ENCODE measurements around the gene EVPL.
"Not testable (repeated sequence)": the region's sequence is repeated elsewhere in the genome, so short reads cannot be mapped to it uniquely, and the experiment has no call there.

EVPL gene

DNA sequence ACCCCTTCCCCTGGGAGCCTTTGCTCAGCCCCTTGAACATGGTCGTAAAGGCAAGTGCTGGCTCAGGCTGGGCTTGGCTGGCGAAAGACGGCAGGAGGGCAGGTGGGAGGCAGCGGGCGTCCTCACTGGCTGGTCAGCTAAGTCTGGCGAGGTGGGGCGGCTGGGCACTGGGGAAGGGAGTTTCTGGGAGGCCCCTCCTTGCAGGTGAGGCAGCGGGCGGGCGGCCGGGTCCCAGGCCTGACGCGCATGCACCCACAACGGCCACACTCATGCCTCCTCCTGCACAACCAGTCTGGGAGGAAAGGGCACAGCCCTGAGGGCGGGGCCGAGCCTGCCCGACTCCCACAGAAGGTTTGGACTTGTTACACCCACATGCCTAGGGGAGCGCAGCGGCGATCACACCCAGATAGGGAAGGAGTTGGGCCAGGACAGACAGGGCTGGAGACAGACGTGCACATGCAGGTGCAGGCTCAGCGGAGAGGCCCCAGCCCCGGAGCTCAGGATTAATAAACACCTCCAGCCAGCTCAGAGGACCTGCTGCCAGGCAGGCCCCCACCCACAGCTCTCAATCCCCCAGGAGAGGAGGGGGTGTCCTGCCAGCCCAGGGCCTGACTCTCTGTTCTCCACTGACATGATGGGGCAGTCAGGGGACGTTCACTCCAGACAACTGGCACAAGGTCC, at the start of gene EVPL:
EVPL (minus strand) TSS at position 148 of the 681 bp plus-strand sequence; CDS start at position 40, 108 bp downstream.
- H3K4me3 Mint-ChIP-seq, result no peak within 1 kb of the TSS
- H3K9me3 Mint-ChIP-seq, result no peaks in the 10 kb centered on the region

DNA sequence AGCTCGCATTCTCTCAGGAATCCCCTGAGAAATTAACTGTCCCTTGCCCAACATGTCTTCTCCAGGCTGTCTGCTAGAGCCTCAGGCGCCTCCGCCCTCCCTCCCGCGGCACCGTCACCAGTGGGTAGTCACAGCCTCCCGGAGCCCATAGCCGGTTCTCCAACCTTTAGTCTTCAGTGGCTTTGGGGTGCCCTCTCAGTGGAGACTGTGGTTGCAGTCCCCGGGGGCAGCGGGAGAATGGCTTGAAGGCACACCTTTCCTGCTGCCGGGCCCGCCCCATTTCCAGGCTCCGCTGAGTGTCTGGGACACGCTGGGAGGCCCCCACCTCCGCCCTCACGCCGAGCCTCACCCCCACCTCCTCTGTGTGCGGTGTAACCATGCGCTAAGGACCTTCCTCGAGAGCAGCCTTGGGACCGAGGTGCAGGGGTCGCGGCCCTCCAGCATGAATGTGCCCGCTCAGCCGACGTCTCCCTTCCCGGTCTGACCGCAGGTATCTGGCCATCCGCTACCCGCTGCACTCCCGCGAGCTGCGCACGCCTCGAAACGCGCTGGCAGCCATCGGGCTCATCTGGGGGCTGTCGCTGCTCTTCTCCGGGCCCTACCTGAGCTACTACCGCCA, 49.1 kb upstream of the EVPL start:
- Mint-ChIP-seq H3K9me3 (no peaks in the 10 kb centered on the region), H3K4me1 (peaks cover 44% of the 10 kb centered on the region), H3K36me3 (peaks cover 5% of the 10 kb centered on the region), H3K27me3 (peaks cover 85% of the 10 kb centered on the region), H3K27ac (no peak overlapping the region), H3K4me3 (peak overlapping the region; percentile 66)
- DNase-seq, result peak; percentile 32
- CTCF ChIA-PET, result interaction anchor here (1.2 to 1.3 kb wide), 2 partner anchors 62 to 64 kb away, joined by 4 to 5 read pairs; no protein-coding TSS in a partner anchor

More for the DNA sequence above, at the start of gene EVPL:
- peaks cover 13% of the 10 kb centered on the region for H3K4me1 Mint-ChIP-seq
- no peak within 1 kb of the TSS for H3K27ac Mint-ChIP-seq
- H3K27me3 Mint-ChIP-seq, result peaks cover 8% of the 10 kb centered on the region
- no peaks in the 10 kb centered on the region for H3K36me3 Mint-ChIP-seq
- no peak for DNase-seq
- CTCF ChIA-PET, result no interaction called here

DNA sequence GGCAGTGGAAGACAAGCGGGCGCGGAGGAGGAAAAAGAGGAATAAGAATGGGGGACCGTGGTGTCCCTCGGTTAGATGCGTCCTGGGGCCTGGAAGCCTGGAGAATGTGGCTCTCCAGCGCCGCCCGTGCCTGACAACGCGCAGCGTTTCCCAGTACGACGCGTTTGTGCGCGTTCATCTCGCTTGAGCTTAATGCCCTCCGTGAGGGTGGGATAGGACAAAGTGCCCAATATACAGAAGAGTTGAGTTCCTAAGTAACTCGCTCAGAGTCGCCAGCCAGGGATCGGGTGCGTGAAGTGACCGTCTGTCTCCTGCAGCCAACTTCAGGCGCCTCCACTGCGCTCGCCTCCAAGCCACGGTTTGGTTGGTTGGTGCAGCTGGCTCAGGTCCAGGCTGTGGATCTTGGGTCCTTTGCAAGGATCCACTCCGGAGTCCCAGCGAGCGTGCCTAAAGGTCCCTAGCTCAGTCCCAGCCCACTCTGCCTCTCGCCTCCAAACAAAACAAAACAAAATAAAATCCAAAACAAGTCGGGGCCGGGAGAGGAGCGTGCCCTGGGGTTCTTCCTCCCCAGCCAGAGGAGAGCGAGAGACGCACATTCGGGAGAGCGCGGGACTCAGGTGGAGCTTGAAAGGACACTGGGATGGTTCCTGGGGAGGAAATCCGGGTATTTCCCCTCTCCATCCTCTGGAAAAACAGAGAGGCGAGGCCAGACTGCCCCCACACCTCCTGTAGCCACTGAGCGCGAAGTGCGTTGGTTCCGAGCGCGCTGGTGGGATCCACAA, 48.4 kb upstream of the EVPL start:
- DNase-seq, result peak; percentile 34
- H3K36me3 Mint-ChIP-seq, result peaks cover 5% of the 10 kb centered on the region
- CTCF ChIA-PET, result interaction anchor here (1.2 to 1.3 kb wide), 2 partner anchors 61 to 63 kb away, joined by 4 to 5 read pairs; no protein-coding TSS in a partner anchor
- H3K27ac Mint-ChIP-seq, result peak overlapping the region; percentile 29
- H3K4me3 Mint-ChIP-seq, result peak overlapping the region; percentile 59
- H3K4me1 Mint-ChIP-seq, result peaks cover 50% of the 10 kb centered on the region
- H3K9me3 Mint-ChIP-seq, result no peaks in the 10 kb centered on the region
- peaks cover 78% of the 10 kb centered on the region for H3K27me3 Mint-ChIP-seq

DNA sequence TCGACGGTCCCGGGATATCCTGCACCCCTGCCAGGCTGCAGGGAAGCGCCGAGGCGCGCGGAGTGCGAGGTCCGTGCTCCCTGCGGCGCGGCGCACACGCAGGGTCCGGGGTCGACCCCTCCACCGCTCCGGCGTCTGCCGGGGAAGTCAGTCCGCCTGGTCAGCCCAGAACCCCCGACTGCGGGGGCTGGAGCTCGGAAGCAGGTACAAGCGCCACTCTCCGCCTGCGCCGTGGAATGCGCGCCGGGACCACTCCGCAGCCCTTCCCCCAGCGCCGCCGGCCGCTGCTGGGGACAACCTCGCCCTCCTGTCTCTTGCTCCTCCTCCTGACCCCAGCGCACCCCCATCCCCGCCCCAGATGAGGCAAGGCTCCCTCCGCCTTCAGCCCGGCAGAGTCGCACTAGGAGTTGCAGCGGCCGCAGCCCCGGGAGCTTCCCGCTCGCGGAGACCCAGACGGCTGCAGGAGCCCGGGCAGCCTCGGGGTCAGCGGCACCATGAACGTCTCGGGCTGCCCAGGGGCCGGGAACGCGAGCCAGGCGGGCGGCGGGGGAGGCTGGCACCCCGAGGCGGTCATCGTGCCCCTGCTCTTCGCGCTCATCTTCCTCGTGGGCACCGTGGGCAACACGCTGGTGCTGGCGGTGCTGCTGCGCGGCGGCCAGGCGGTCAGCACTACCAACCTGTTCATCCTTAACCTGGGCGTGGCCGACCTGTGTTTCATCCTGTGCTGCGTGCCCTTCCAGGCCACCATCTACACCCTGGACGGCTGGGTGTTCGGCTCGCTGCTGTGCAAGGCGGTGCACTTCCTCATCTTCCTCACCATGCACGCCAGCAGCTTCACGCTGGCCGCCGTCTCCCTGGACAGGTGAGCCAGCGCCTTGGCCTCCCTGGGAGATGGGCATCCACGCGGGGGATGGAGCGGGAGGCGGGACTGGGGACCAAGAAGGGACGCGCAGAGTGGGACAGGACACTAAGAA, 47.6 kb upstream of the EVPL start, which contains the start of gene GALR2:
GALR2 (plus strand) TSS at position 392 of the 974 bp plus-strand sequence; CDS start at position 495, 103 bp downstream.
- Mint-ChIP-seq H3K27ac (peak within 1 kb of the TSS; percentile 29), H3K27me3 (peaks cover 70% of the 10 kb centered on the region), H3K9me3 (no peaks in the 10 kb centered on the region), H3K4me1 (peaks cover 58% of the 10 kb centered on the region), H3K36me3 (peaks cover 5% of the 10 kb centered on the region), H3K4me3 (peak within 1 kb of the TSS; percentile 59)
- CTCF ChIA-PET, result interaction anchor here (1.2 to 1.3 kb wide), 2 partner anchors 60 to 62 kb away, joined by 4 to 5 read pairs; no protein-coding TSS in a partner anchor
- DNase-seq, result peak; percentile 41

DNA sequence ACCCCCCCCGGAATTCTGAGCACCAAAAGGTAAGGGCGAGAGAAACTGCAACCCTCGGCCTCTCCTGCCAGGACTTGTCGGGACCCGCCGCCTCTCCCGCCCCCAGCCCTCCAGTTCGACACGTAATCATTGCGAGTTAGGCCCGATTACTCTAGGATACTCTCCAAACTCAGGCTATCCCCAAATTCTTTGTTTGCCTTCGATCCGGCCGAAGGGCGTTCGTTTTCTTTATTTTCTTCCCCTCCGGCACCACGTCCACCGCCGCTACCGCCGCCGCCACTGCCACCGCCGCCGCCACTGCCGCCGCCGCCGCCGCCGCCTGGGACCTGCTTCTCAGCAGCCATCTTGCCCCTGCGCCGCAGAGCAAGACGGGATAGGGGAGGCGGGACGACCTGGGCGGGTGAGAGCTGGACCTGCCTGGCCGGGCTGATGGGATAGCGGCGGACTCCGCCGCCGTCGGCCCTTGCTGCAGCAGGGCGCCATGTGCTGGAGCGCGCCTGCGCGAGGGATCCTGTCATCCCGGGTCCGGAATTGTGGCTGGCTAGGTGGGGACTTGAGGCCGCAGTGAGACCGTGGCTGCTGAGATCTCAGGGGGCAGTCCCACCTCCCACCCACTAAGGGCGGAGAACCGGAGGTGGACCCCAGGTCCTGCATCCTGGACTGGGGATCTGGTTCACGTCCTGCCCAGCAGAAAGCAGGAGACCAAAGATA, 45.2 kb upstream of the EVPL start, which contains the start of gene SRP68:
SRP68 (minus strand) TSS at position 370 of the 711 bp plus-strand sequence; CDS start at position 344, 26 bp downstream.
- CTCF ChIA-PET, result interaction anchor here (0.5 kb wide), 1 partner anchor 9 kb away, joined by 3 read pairs; no protein-coding TSS in a partner anchor
- peak within 1 kb of the TSS; percentile 86 for H3K27ac Mint-ChIP-seq
- peak within 1 kb of the TSS; percentile 95 for H3K4me3 Mint-ChIP-seq
- peaks cover 46% of the 10 kb centered on the region for H3K27me3 Mint-ChIP-seq
- H3K9me3 Mint-ChIP-seq, result no peaks in the 10 kb centered on the region
- DNase-seq, result peak; percentile 90
- H3K4me1 Mint-ChIP-seq, result peaks cover 59% of the 10 kb centered on the region
- peaks cover 13% of the 10 kb centered on the region for H3K36me3 Mint-ChIP-seq

DNA sequence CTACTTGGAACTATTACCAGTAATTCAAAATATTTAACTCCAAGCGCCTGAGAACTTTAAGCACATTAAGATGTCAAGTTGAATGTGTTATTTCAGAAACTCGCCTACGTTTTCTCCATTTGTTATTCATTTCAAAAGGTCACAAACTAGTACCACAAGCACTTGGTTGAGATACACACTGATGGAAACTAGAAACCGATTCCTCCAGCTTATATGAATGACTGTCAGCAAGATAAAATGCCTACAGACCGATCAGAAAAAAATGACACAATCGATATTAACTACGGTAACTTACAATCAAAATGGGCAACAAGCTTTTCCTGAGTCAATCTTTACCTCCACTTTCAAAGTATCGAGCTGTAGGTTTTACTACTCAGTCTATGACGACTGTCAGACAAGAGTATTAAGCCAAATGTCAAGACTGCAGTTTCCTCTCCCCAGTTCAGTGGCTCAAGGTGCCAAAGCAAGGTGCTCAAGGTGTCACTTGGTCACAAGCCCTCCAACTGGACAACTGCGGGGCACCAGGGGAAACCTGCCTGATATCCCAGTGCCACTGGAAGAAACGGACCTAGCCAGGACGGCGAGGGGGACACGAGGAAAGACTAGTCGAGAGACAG, 44.5 kb upstream of the EVPL start:
- Mint-ChIP-seq H3K27ac (peak overlapping the region; percentile 86), H3K27me3 (peaks cover 39% of the 10 kb centered on the region), H3K4me3 (peak overlapping the region; percentile 95), H3K36me3 (peaks cover 17% of the 10 kb centered on the region), H3K4me1 (peaks cover 52% of the 10 kb centered on the region), H3K9me3 (no peaks in the 10 kb centered on the region)
- no peak for DNase-seq
- CTCF ChIA-PET, result no interaction called here

- Mint-ChIP-seq H3K27me3 (no peaks in the 10 kb centered on the region), H3K4me3 (no peak overlapping the region), H3K36me3 (peaks cover 51% of the 10 kb centered on the region), H3K9me3 (no peaks in the 10 kb centered on the region), H3K27ac (peak overlapping the region; percentile 20), H3K4me1 (peaks cover 25% of the 10 kb centered on the region)
- CTCF ChIA-PET, result interaction anchor here (1.1 to 1.2 kb wide), 2 partner anchors 61 to 214 kb away, joined by 3 read pairs; no protein-coding TSS in a partner anchor
- DNase-seq, result no peak
Measured at GRCh38 chr17:76065775-76066174, 38.7 kb upstream of the EVPL start.

- Mint-ChIP-seq H3K27me3 (no peaks in the 10 kb centered on the region), H3K9me3 (no peaks in the 10 kb centered on the region), H3K27ac (peak overlapping the region; percentile 88), H3K4me3 (peak overlapping the region; percentile 42), H3K4me1 (peaks cover 15% of the 10 kb centered on the region), H3K36me3 (peaks cover 60% of the 10 kb centered on the region)
- CTCF ChIA-PET, result interaction anchor here (0.7 to 1.5 kb wide), 6 partner anchors 9 to 344 kb away, joined by 3 to 6 read pairs (median 3); partner anchors contain the start of gene SRP68
- DNase-seq, result peak; percentile 43
Measured at GRCh38 chr17:76063875-76064546, 36.9 kb upstream of the EVPL start.

GRCh38 chr17:76058264-76058663, 31.2 kb upstream of the EVPL start:
- not testable (repeated sequence) for H3K27me3 Mint-ChIP-seq, DNase-seq, H3K4me3 Mint-ChIP-seq, H3K9me3 Mint-ChIP-seq, H3K27ac Mint-ChIP-seq, H3K4me1 Mint-ChIP-seq
- peaks cover 60% of the 10 kb centered on the region for H3K36me3 Mint-ChIP-seq
- CTCF ChIA-PET, result interaction anchor here (1.9 kb wide), 1 partner anchor 44 kb away, joined by 6 read pairs; no protein-coding TSS in a partner anchor

GRCh38 chr17:76056882-76057281, 29.8 kb upstream of the EVPL start:
- Mint-ChIP-seq H3K9me3 (no peaks in the 10 kb centered on the region), H3K4me3 (no peak overlapping the region), H3K27ac (no peak overlapping the region), H3K36me3 (peaks cover 56% of the 10 kb centered on the region), H3K4me1 (no peaks in the 10 kb centered on the region), H3K27me3 (no peaks in the 10 kb centered on the region)
- DNase-seq, result no peak
- CTCF ChIA-PET, result interaction anchor here (1.3 kb wide), 1 partner anchor 223 kb away, joined by 4 read pairs; no protein-coding TSS in a partner anchor

GRCh38 chr17:76054112-76054476, 27.0 kb upstream of the EVPL start:
- Mint-ChIP-seq H3K36me3 (peaks cover 56% of the 10 kb centered on the region), H3K27ac (no peak overlapping the region), H3K4me1 (no peaks in the 10 kb centered on the region), H3K27me3 (no peaks in the 10 kb centered on the region), H3K4me3 (no peak overlapping the region), H3K9me3 (no peaks in the 10 kb centered on the region)
- CTCF ChIA-PET, result interaction anchor here (0.6 to 0.9 kb wide), 2 partner anchors 25 to 245 kb away, joined by 3 read pairs; partner anchors contain the start of gene ZACN
- DNase-seq, result no peak
